GM12873 (cell line): ENCODE data around the gene TPI1.

Source experiments
- TF ChIP-seq, protein P1 (sequence below): IDR thresholded peaks from 2 replicates; pipeline ENCODE4 v1.5.1; 2012; ENCODE audit warnings: low read depth, mild to moderate bottlenecking, moderate library complexity, low read length, control low read depth; ENCODE audit not compliant: insufficient read depth; ENCODE audit errors: missing control alignments

The TPI1 gene

GRCh38 chr12:6867413-6868210 is at the start of gene TPI1:
Gene TPI1, plus strand, starts transcription at chr12:6867531. Its CDS starts 36 bp downstream, at chr12:6867567.
- TF ChIP-seq, protein P1, sequence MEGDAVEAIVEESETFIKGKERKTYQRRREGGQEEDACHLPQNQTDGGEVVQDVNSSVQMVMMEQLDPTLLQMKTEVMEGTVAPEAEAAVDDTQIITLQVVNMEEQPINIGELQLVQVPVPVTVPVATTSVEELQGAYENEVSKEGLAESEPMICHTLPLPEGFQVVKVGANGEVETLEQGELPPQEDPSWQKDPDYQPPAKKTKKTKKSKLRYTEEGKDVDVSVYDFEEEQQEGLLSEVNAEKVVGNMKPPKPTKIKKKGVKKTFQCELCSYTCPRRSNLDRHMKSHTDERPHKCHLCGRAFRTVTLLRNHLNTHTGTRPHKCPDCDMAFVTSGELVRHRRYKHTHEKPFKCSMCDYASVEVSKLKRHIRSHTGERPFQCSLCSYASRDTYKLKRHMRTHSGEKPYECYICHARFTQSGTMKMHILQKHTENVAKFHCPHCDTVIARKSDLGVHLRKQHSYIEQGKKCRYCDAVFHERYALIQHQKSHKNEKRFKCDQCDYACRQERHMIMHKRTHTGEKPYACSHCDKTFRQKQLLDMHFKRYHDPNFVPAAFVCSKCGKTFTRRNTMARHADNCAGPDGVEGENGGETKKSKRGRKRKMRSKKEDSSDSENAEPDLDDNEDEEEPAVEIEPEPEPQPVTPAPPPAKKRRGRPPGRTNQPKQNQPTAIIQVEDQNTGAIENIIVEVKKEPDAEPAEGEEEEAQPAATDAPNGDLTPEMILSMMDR: no peak

DNA sequence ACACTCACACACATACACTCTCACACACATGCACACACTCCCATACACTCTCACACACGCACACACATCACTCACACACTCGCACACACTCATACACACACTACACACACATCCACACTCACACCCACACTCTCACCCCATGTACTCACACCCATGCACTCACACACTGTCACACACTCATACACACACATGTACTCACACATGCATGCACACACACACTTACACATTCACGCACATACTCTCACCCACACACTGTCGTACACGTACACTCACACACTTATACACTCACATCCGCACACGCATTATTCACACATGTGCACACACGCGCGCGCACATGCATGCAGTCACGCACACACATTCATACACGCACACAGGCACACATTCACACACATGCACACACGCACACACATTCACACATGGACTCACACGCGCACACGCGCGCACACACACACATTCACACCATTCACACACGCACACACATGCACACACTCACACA is 49.6 kb upstream of the TPI1 start:
- TF ChIP-seq, protein P1: no peak

GRCh38 chr12:6818222-6818621 is 49.1 kb upstream of the TPI1 start:
- TF ChIP-seq, protein P1: no peak

- TF ChIP-seq, protein P1: no peak
Observed at GRCh38 chr12:6818645-6819044, 48.7 kb upstream of the TPI1 start.

- TF ChIP-seq, protein P1: no peak
Observed at GRCh38 chr12:6819106-6820030, 48.0 kb upstream of the TPI1 start.

DNA sequence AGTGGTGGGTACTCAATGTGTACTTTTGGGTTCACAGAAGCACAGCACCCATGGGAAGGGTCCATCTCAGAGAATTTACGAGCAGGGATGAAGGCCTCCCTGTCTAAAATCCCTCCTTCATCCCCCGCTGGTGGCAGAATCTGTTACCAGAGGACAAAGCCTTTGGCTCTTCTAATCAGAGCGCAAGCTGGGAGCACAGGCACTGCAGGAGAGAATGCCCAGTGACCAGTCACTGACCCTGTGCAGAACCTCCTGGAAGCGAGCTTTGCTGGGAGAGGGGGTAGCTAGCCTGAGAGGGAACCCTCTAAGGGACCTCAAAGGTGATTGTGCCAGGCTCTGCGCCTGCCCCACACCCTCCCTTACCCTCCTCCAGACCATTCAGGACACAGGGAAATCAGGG is 47.2 kb upstream of the TPI1 start:
- TF ChIP-seq, protein P1: no peak
